GM10847 (cell line): Measurements from ENCODE around the gene APOLD1.

Source experiments
- POLR2A ChIP-seq: IDR thresholded peaks from 2 replicates; pipeline ENCODE4 v1.6.1; 2011; ENCODE audit not compliant: insufficient read length; ENCODE audit errors: extremely low read depth

APOLD1 gene

GRCh38 chr12:12797794-12798152 is 12.3 kb downstream of the APOLD1 start:
- TF ChIP-seq POLR2A: no peak

- TF ChIP-seq POLR2A: no peak
These were observed 13.0 kb downstream of the APOLD1 start for GRCh38 chr12:12798480-12798879.

GRCh38 chr12:12799163-12799920 is 13.9 kb downstream of the APOLD1 start:
- TF ChIP-seq POLR2A: no peak

- no peak for TF ChIP-seq POLR2A
These were observed 15.1 kb downstream of the APOLD1 start for GRCh38 chr12:12800406-12801180.

- TF ChIP-seq POLR2A: no peak
These were observed 17.7 kb downstream of the APOLD1 start for GRCh38 chr12:12803186-12803585.

GRCh38 chr12:12804011-12804410 is 18.6 kb downstream of the APOLD1 start:
- no peak for TF ChIP-seq POLR2A

- no peak for TF ChIP-seq POLR2A
These were observed 19.0 kb downstream of the APOLD1 start for GRCh38 chr12:12804432-12804886.

GRCh38 chr12:12806784-12807516 is 21.5 kb downstream of the APOLD1 start:
- no peak for TF ChIP-seq POLR2A

- TF ChIP-seq POLR2A: no peak
These were observed 22.7 kb downstream of the APOLD1 start for GRCh38 chr12:12807970-12808702.

- TF ChIP-seq POLR2A: no peak
These were observed 25.1 kb downstream of the APOLD1 start for GRCh38 chr12:12810553-12811021.

- TF ChIP-seq POLR2A: no peak
These were observed 25.9 kb downstream of the APOLD1 start for GRCh38 chr12:12811343-12811742.

- no peak for TF ChIP-seq POLR2A
These were observed 26.7 kb downstream of the APOLD1 start for GRCh38 chr12:12812174-12812573.

- no peak for TF ChIP-seq POLR2A
These were observed 27.2 kb downstream of the APOLD1 start for GRCh38 chr12:12812618-12813119.
